ENCODE results near the gene MAPKAP1. TPM values are rescaled to one million over a fixed set of nuclear protein-coding genes. Genes with fewer than 3 reads are reported as not detected.

The MAPKAP1 gene
- 65.4 and 102 TPM in 2 replicates for total RNA-seq

GRCh38 chr9:125706651-125707471 lies at the start of gene MAPKAP1:
Gene MAPKAP1, minus strand, starts transcription at chr9:125707208. Its CDS starts 34,634 bp downstream, at chr9:125672574.

GRCh38 chr9:125747053-125747764 lies 40.2 kb upstream of the MAPKAP1 start, which contains the start of gene PBX3:
Gene PBX3, plus strand, starts transcription at chr9:125747373.

Other genes starting within 250 kb of the MAPKAP1 start
- 19.7 and 34.5 TPM in 2 replicates for gene PBX3, start 40.2 kb upstream of the MAPKAP1 start, total RNA-seq